OCI-LY7 (cell line): ENCODE results near the gene PIAS4. TPM values are rescaled to one million over a fixed set of nuclear protein-coding genes. Genes with fewer than 3 reads are reported as not detected.

Experiments used
- BruUV-seq: library from RNA; stranded (reverse); fragments of 400-500 nt; replicated peaks from 2 replicates; lab custom pipeline; 2021; lab: Mats Ljungman, UMichigan
- CTCF ChIA-PET: fragments of 300-600 bp; sonication (Branson Sonifier 250); formaldehyde crosslinking; loops from one replicate; lab custom pipeline; 2022; ENCODE audit warnings: antibody characterized with exemption; ENCODE audit not compliant: unreplicated experiment; lab: Charles Lee
- POLR2A ChIA-PET: fragments of 300-600 bp; sonication (Branson Sonifier 250); formaldehyde crosslinking; loops from one replicate; lab custom pipeline; 2022; ENCODE audit warnings: antibody characterized with exemption; lab: Charles Lee
- DNase-seq: peaks from one replicate; pipeline ENCODE4 v3.0.0-alpha.2; 2015; ENCODE audit warnings: low spot score
- H2AFZ ChIP-seq: fragments of 200-600 bp; sonication (generic), shearing (Covaris generic); 2 replicates; pipeline ENCODE4 v1.6.1; 2014; ENCODE audit warnings: mild to moderate bottlenecking, antibody characterized with exemption, low read length, moderate library complexity
- H3K27ac ChIP-seq: fragments of 200-600 bp; sonication (generic); 2 replicates; pipeline ENCODE4 v1.5.1; 2014; ENCODE audit warnings: mixed run types, low read depth, mild to moderate bottlenecking, moderate library complexity, low read length, inconsistent platforms; ENCODE audit not compliant: poor library complexity, severe bottlenecking
- H3K36me3 ChIP-seq: fragments of 200-600 bp; sonication (generic); 2 replicates; pipeline ENCODE4 v1.6.1; 2014; ENCODE audit warnings: mild to moderate bottlenecking, antibody characterized with exemption, low read length, moderate library complexity, mixed read lengths; ENCODE audit not compliant: insufficient read depth
- H3K4me1 ChIP-seq: fragments of 200-600 bp; sonication (generic); 2 replicates; pipeline ENCODE4 v1.5.1; 2014; ENCODE audit warnings: mild to moderate bottlenecking, low read length; ENCODE audit not compliant: insufficient read depth, poor library complexity, severe bottlenecking
- H3K4me2 ChIP-seq: fragments of 200-600 bp; sonication (generic); 2 replicates; pipeline ENCODE4 v1.6.1; 2014; ENCODE audit warnings: mild to moderate bottlenecking, low read length
- H3K4me3 ChIP-seq: fragments of 200-600 bp; sonication (generic); 2 replicates; pipeline ENCODE4 v1.5.1; 2014; ENCODE audit warnings: mild to moderate bottlenecking, low read depth, low read length; ENCODE audit not compliant: poor library complexity, severe bottlenecking
- H3K79me2 ChIP-seq: fragments of 200-600 bp; sonication (generic); 2 replicates; pipeline ENCODE4 v1.6.1; 2016; ENCODE audit warnings: low read depth, mild to moderate bottlenecking, low read length, moderate library complexity, mixed read lengths; ENCODE audit not compliant: insufficient read depth
- H3K9me2 ChIP-seq: fragments of 200-600 bp; sonication (generic); 2 replicates; pipeline ENCODE4 v1.6.1; 2016; ENCODE audit warnings: mild to moderate bottlenecking, low read length, mixed read lengths; ENCODE audit not compliant: insufficient read depth
- H3K9me3 ChIP-seq: fragments of 200-600 bp; sonication (generic); 2 replicates; pipeline ENCODE4 v1.6.1; 2014; ENCODE audit warnings: mild to moderate bottlenecking, mixed run types, low read length, mixed read lengths
- H4K20me1 ChIP-seq: fragments of 200-600 bp; sonication (generic); 2 replicates; pipeline ENCODE4 v1.6.1; 2014; ENCODE audit warnings: mild to moderate bottlenecking, antibody characterized with exemption, low read length, moderate library complexity, mixed read lengths; ENCODE audit not compliant: insufficient read depth
- CTCF ChIP-seq: fragments of 200-600 bp; sonication (generic); conservative IDR thresholded peaks from 2 replicates; pipeline ENCODE4 v1.5.1; 2014; ENCODE audit warnings: mild to moderate bottlenecking, antibody characterized with exemption, low read length, moderate library complexity, mixed read lengths
- EZH2phosphoT487 ChIP-seq: fragments of 200-600 bp; sonication (generic); IDR thresholded peaks from 2 replicates; pipeline ENCODE4 v1.6.1; 2018; ENCODE audit warnings: low read depth, borderline replicate concordance, mild to moderate bottlenecking, mixed run types, antibody characterized with exemption, low read length, moderate library complexity, mixed read lengths
- intact Hi-C: fragments of 100-400 bp; cut with micrococcal nuclease; formaldehyde crosslinking; loops from one replicate; pipeline ENCODE4 v1.10.0; 2022; ENCODE audit not compliant: unreplicated experiment
- total RNA-seq, 2 experiments: library from RNA; depleted of rRNA in 1 of 2; stranded (reverse); fragments of >200 nt in 1 of 2; shearing (Covaris generic) in 1 of 2; gene quantifications; 2 replicates each; pipeline ENCODE4 v1.2.3, GENCODE V29; 2014 to 2022

PIAS4 gene
- total RNA-seq, 2 experiments from 2014 or later = 25.3 to 35.0 TPM

- Histone ChIP-seq H3K9me3 (no peaks in the 10 kb centered on the region), H3K4me1 (no peaks in the 10 kb centered on the region), H3K79me2 (peaks cover 27% of the 10 kb centered on the region), H3K9me2 (no peaks in the 10 kb centered on the region), H3K27ac (no peak overlapping the region), H3K36me3 (peaks cover 60% of the 10 kb centered on the region), H4K20me1 (no peaks in the 10 kb centered on the region; the same call in 1 of the 2 replicates), H3K4me3 (no peak overlapping the region), H2AFZ (no peak overlapping the region), H3K4me2 (no peak overlapping the region)
- intact Hi-C loops = no loop called here
- ChIA-PET POLR2A (no interaction called here), CTCF (no interaction called here)
- no peak for DNase-seq
- no peak for TF ChIP-seq CTCF
- no TSS peak for BruUV-seq
These were observed 35.2 kb downstream of the PIAS4 start for GRCh38 chr19:4042731-4043082.

- DNase-seq = no peak
- Histone ChIP-seq H4K20me1 (no peaks in the 10 kb centered on the region; the same call in 1 of the 2 replicates), H3K79me2 (peaks cover 31% of the 10 kb centered on the region), H3K4me2 (no peak overlapping the region), H3K27ac (no peak overlapping the region), H3K4me1 (no peaks in the 10 kb centered on the region), H3K9me2 (no peaks in the 10 kb centered on the region), H3K9me3 (no peaks in the 10 kb centered on the region), H3K4me3 (no peak overlapping the region), H3K36me3 (peaks cover 63% of the 10 kb centered on the region), H2AFZ (no peak overlapping the region)
- POLR2A ChIA-PET = no interaction called here
- BruUV-seq = no TSS peak
- TF ChIP-seq EZH2phosphoT487 = no peak
- TF ChIP-seq CTCF = no peak
- CTCF ChIA-PET = no interaction called here
- intact Hi-C loops = no loop called here
These were observed 35.9 kb downstream of the PIAS4 start for GRCh38 chr19:4043401-4043800.

- CTCF ChIA-PET = no interaction called here
- Histone ChIP-seq H2AFZ (no peak overlapping the region), H3K9me3 (no peaks in the 10 kb centered on the region), H3K27ac (no peak overlapping the region), H3K4me3 (no peak overlapping the region), H3K36me3 (peaks cover 68% of the 10 kb centered on the region), H3K79me2 (peaks cover 34% of the 10 kb centered on the region), H3K4me2 (no peak overlapping the region), H3K9me2 (no peaks in the 10 kb centered on the region), H4K20me1 (no peaks in the 10 kb centered on the region; the same call in 1 of the 2 replicates), H3K4me1 (no peaks in the 10 kb centered on the region)
- no peak for DNase-seq
- TF ChIP-seq CTCF (no peak), EZH2phosphoT487 (no peak)
- POLR2A ChIA-PET = interaction anchor here (0.7 kb wide), 2 partner anchors 13 to 43 kb away, joined by 3 to 4 read pairs; no protein-coding TSS in a partner anchor
- no TSS peak for BruUV-seq
- intact Hi-C loops = no loop called here
These were observed 36.6 kb downstream of the PIAS4 start for GRCh38 chr19:4043966-4044715.
